ENCODE results near the gene PRR29. TPM values are rescaled to one million over a fixed set of nuclear protein-coding genes. Genes with fewer than 3 reads are reported as not detected.
A peak's percentile ranks its signal among the peaks of the same experiment; 100 is the strongest.

Gene PRR29
- total RNA-seq, 1 donor from 2014 or later: not detected

DNA sequence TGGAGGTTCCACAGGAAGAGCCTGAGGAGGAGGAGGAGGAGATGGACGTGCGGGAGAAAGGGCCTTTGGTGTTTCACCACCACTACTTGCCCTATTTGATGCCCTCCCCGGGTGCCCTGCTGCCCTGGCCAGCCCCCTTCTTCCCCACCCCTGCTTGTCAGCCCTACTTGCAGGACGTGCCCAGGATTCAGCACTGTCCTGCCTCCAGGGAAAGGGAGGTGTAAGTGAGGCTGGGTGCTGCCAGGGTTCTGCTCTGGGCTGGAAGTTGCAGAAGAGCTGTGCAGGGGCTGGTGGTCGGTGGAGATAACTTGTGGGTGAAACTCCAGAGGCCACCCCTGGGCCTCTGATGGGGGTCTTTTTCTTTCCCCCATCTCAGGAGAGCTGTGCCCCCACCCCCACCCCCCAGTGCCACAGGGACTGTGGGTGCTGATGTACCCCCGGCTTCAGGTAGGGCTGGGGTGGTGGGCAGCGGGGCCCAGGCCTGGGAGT lies 3.0 kb downstream of the PRR29 start:
- intact Hi-C loops (cut with micrococcal nuclease): no loop called here
- H3K36me3 ChIP-seq: no peaks in the 10 kb centered on the region
- H3K27ac ChIP-seq (replicated peaks): peak overlapping the region; percentile 83
- H3K9me3 ChIP-seq (replicated peaks): no peaks in the 10 kb centered on the region
- peaks cover 33% of the 10 kb centered on the region for H3K27me3 ChIP-seq (ENCODE audit: low read depth)
- no peak overlapping the region for H3K4me3 ChIP-seq
- TF ChIP-seq, protein P1, sequence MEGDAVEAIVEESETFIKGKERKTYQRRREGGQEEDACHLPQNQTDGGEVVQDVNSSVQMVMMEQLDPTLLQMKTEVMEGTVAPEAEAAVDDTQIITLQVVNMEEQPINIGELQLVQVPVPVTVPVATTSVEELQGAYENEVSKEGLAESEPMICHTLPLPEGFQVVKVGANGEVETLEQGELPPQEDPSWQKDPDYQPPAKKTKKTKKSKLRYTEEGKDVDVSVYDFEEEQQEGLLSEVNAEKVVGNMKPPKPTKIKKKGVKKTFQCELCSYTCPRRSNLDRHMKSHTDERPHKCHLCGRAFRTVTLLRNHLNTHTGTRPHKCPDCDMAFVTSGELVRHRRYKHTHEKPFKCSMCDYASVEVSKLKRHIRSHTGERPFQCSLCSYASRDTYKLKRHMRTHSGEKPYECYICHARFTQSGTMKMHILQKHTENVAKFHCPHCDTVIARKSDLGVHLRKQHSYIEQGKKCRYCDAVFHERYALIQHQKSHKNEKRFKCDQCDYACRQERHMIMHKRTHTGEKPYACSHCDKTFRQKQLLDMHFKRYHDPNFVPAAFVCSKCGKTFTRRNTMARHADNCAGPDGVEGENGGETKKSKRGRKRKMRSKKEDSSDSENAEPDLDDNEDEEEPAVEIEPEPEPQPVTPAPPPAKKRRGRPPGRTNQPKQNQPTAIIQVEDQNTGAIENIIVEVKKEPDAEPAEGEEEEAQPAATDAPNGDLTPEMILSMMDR (IDR thresholded peaks at IDR 0.05; ENCODE audit: borderline replicate concordance): no peak
- H3K4me1 ChIP-seq: peaks cover 62% of the 10 kb centered on the region
- DNase-seq: no peak

DNA sequence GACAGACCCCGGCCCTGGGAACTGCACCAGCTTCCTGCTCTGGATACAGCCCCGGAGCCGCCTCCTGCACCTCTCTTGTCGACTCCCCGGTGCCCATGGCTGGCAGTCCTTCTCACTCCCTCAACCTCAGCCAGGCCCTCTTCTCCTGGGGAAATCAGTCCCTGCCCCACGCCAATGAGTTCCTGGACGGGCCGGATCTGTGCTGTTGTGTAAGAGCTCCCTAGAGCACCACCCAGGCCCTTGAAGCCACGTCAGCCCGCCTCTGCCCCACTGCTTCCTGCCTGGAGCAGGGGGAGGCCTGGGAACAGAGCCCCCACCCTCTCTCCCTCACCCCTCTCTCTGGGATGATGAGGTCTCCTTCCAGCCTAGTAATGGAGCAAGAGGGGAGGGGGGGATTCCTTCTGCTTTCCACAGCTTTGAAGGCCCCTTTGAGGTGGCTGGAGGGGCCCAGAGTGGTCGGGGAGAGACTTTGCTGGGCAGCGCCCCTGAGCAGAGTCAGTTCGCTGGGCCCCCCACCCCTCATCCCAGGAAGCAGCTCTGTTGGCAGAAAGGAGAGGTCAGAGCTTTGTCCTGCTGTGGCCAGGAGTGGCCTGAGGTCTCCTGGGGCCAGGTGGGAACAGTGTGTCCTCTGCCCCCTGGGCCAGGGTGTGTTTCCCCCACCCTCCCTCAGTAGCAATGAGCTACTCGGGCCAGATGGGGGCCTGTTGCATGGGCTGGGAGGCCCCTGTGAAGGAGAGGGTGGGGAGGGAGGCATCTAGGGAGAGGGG lies 3.8 kb downstream of the PRR29 start:
- Histone ChIP-seq H3K9me3 (replicated peaks) (no peaks in the 10 kb centered on the region), H3K36me3 (no peaks in the 10 kb centered on the region), H3K4me3 (no peak overlapping the region), H3K27me3 (ENCODE audit: low read depth) (peaks cover 28% of the 10 kb centered on the region), H3K4me1 (peaks cover 69% of the 10 kb centered on the region), H3K27ac (replicated peaks) (peak overlapping the region; percentile 83)
- TF ChIP-seq, protein P1 (IDR thresholded peaks at IDR 0.05; ENCODE audit: borderline replicate concordance): no peak
- intact Hi-C loops (cut with micrococcal nuclease): no loop called here
- no peak for DNase-seq

DNA sequence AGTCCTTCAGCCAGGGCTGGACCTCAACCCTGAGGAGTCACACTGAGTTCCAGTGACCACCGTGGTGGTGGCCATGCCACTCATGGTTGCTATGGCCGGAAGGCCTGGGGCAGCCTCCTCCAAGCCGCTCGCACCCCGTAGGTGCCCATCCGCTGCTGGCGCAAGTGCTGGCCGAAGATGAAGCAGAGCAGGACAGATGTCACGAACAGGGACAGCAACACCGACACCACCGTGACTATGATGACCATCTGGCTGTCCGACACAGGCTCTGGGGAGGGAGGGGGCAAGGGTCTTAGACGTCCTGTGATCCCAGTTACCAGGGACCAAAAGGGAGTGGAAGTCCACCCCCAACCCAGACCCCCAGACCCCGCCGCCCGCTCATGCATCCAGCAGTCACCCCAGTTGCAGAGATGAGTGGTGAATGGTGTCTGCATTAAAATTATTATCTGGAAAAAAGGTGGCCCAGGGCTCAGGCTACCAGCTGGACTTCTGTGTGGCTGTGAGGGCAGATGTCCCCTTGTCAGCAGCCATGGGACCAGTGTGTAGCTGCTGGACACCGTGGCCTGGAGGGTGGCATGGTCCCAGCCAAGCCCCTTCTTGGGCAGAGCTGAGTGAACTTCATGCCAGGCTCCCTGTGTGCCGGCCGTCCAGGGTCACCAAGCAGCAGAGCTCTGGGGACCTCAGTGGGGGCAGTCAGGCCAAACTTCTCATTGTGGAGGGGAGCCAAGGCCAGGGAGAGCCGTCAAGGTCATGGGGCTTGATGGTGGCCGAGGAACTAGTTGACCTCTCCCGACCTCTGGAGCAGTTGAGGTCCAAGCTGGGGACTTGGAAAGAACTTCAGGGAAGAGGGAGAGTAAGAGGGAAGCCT lies 4.7 kb downstream of the PRR29 start:
- Histone ChIP-seq H3K27ac (replicated peaks) (peak overlapping the region; percentile 83), H3K36me3 (no peaks in the 10 kb centered on the region), H3K9me3 (replicated peaks) (no peaks in the 10 kb centered on the region), H3K27me3 (ENCODE audit: low read depth) (peaks cover 18% of the 10 kb centered on the region), H3K4me1 (peaks cover 69% of the 10 kb centered on the region), H3K4me3 (no peak overlapping the region)
- TF ChIP-seq, protein P1 (IDR thresholded peaks at IDR 0.05; ENCODE audit: borderline replicate concordance): no peak
- DNase-seq: no peak
- intact Hi-C loops (cut with micrococcal nuclease): no loop called here

DNA sequence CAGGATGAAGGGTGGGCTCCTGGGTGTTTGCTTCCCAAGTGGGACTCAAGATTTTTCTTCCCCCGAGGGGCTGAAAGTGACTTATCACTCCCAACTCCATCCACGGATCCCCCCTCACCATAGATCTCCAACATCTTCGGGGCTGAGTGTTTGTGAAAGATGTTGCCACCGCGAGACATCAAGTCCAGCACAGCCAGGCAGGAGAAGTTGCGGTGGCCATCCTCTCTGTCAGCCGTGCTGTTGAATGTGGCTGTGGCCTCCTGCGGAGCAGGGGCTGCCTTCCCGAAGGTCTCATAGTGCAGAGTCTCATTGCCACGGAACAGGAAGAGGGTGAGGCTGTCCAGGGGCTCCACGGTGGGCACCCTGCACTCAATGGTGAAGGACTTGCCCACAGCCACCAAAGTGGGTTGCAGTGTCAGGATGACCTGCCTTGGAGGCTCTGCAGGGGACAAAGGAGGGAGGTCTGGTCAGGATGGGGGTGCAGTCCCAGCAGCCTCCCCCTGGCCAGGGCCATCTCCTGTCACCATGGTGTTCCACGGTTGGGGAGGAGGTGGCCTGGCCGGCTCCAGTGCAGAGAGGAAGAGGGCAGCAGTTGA lies 5.5 kb downstream of the PRR29 start:
- no peak overlapping the region for H3K4me3 ChIP-seq
- TF ChIP-seq, protein P1 (IDR thresholded peaks at IDR 0.05; ENCODE audit: borderline replicate concordance): no peak
- no peaks in the 10 kb centered on the region for H3K9me3 ChIP-seq (replicated peaks)
- no peak for DNase-seq
- no peaks in the 10 kb centered on the region for H3K36me3 ChIP-seq
- H3K27ac ChIP-seq (replicated peaks): peak overlapping the region; percentile 83
- peaks cover 11% of the 10 kb centered on the region for H3K27me3 ChIP-seq (ENCODE audit: low read depth)
- peaks cover 69% of the 10 kb centered on the region for H3K4me1 ChIP-seq
- intact Hi-C loops (cut with micrococcal nuclease): no loop called here

DNA sequence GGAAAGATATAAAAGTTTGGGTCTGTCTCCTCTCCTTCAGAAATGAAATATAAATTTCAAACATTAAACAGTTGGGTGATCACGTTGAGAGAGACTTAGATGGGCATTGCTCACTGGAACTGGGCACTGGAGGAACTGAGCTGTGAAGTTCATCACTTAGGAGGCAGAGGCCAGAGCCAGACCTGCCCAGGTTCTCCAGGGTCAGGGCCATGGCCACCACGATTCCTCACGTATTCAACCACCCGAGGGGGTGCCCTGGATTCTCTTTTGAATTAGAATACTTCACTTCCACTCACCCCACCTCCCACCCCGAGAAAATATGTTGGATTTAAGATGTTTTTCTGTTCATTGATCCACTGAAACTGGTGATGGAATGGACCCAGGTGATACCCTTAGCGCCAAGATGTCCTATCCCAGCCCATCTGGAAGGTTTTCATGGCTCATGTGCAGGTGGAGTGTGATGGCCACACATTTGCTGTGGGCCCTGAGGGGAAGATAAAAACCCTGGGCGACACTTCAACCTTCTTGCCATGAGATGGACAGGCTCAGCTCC lies 6.1 kb downstream of the PRR29 start:
- intact Hi-C loops (cut with micrococcal nuclease): no loop called here

More for the DNA sequence above, 6.1 kb downstream of the PRR29 start:
- Histone ChIP-seq H3K27me3 (ENCODE audit: low read depth) (peaks cover 4% of the 10 kb centered on the region), H3K27ac (replicated peaks) (peak overlapping the region; percentile 89), H3K4me1 (peaks cover 69% of the 10 kb centered on the region), H3K36me3 (no peaks in the 10 kb centered on the region), H3K9me3 (replicated peaks) (no peaks in the 10 kb centered on the region), H3K4me3 (peak overlapping the region; percentile 62)
- no peak for DNase-seq
- TF ChIP-seq, protein P1 (IDR thresholded peaks at IDR 0.05; ENCODE audit: borderline replicate concordance): no peak

All from left ventricle myocardium inferior (tissue), 1 donor.